Stimulated activated CD8-positive, alpha-beta memory T cell treated with anti-CD3 and anti-CD28 coated beads, Interleukin-7, amount 100 ng/mL, for 4 hours (primary cell): ENCODE measurements around the gene CYP8B1.
"Not testable (repeated sequence)": the region's sequence is repeated elsewhere in the genome, so short reads cannot be mapped to it uniquely, and the experiment has no call there.

Experiments used
- DNase-seq, 2 donors: peaks; one replicate each; pipeline ENCODE4 v3.0.0-alpha.2; 2020; ENCODE audit warnings: low read depth in 2 of 2

CYP8B1 gene

DNA sequence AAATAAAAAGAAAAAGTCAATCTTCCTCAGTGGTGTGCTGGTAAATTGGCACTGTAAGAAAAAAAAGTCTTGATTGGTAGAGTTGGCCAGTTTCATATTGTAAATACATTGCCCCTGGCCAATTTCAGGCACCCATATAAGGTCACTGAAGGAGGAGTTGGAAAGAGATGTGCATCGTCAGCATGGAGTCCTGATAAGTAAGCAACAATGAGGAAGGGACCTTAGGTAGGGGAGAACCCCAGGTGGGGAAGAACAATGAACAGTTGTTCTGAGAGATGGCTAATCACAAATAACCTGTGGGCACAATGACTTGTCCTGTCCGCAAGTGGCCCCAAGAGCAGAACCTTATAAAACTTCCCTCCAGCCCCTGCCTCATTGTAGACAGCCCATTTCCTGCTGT, 8.6 kb upstream of the CYP8B1 start:
- DNase-seq, result no peak

- DNase-seq, result not testable (repeated sequence)
Observed at GRCh38 chr3:42883251-42883930, 7.7 kb upstream of the CYP8B1 start.

- peak; percentile 76 to 82 for DNase-seq
Observed at GRCh38 chr3:42880601-42881451, 5.1 kb upstream of the CYP8B1 start.

GRCh38 chr3:42880183-42880582, 4.5 kb upstream of the CYP8B1 start:
- no peak for DNase-seq

DNA sequence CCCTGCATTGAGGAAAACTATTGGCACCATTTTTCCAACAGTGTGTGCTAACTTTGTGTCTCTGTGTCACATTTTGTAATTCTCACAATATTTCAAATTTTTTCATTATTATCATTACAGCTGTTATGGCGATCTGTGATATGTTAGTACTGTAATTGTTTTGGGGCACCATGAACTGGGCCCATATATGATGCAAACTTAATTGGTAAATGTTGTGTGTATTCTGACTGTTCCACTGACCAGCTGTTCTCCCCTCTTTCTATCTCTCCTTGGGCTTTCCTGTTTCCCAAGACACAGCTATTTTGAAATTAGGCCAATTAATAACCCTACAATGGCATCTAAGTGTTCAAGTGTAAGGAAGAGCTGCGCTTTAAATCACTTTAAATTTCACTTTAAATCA, 2.2 kb upstream of the CYP8B1 start:
- DNase-seq, result no peak

- DNase-seq, result no peak
Observed at GRCh38 chr3:42876940-42877720, 1.5 kb upstream of the CYP8B1 start.

DNA sequence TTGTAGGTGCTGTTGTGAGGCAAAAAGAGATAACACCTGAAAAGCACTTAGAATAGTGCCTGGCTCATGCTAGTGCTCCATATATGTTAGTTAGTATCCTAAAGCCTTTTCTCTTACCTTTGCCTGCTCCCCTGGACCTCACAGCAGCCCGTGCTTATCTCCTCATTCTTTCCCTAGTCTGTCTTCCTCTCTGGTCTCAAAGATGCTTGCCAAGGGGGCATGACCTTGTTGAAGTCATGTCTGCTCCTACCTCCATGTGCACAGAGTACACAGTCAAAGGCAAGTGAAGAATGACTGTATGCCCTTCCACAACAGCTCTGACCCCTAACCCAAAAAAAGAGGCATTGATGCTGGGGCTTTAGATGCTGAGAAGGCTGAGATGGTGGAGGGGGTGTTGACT, 722 bp upstream of the CYP8B1 start:
- no peak for DNase-seq

DNA sequence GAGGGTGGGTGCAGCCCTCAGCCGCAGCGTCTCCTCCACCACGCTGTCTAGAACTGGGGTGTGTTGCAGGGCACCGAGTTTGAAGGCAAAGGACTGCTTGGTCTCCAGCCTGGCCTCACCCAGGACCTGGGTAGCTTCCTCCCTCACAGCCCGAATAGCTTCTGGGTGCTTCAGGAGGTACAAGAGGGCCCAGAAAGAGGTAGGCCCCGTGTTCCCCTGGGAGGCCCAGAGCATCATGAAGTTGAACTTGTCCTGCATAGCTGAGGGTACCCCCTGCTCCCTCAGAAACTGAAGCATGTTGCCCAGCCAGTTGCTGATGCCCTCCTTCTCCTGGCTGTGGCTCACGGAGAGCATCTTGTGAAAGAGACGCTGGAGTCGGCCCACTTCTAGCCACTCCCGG, 930 bp downstream of the CYP8B1 start:
- DNase-seq, result no peak

DNA sequence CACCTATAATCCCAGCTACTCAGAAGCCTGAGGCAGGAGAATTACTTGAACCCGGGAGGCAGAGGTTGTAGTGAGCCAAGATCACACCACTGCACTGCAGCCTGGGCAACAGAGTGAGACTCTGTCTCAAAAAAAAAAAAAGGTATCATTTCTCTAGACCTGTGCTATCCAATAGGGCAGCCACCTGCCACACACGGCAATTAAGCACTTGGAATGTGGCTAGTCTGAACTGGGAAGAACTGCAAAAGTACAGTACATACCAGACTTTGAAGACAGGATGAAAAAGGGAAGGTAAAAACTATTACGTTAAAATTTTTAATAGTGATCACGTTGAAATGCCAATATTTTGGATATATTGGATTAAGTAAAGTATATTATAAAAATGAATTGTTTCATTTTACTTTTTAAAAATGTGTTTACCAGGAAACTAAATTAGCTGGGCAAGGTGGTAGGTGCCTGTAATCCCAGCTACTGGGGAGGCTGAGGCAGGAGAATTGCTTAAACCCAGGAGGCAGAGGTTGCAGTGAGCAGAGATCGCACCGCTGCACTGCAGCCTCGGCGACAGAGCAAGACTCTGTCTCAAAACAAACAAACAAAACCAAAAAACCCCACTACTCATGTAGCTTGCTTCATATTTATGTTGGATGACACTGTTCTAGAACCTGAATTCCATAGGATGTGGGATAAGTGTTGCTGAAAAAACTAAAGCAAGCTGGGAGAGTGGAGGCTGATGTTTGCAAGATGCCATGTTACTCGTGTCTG, 2.3 kb downstream of the CYP8B1 start:
- DNase-seq, result no peak

DNA sequence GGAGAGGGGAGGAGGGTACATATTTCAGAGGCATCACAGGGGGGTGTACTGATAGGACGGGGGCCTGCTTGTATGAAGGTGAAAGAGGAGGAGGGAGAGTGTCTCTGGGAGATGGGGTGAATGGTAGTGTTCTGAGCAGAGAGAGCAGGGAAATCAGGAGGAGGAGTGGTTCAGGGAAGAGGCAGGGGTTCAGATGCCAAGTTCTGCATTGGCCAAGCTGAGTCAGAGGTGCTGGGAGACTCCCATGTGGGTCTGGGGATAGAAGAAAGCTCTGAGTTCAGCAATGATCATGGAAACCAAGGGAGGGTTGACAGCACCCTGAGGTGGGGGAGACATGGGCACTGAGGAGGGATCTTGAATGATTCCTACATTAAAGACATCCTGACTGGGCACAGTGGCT, 3.0 kb downstream of the CYP8B1 start:
- no peak for DNase-seq

GRCh38 chr3:42871592-42872196, 4.0 kb downstream of the CYP8B1 start:
- no peak for DNase-seq

GRCh38 chr3:42868841-42869240, 6.8 kb downstream of the CYP8B1 start:
- DNase-seq, result no peak

- DNase-seq, result no peak
Observed at GRCh38 chr3:42867138-42867537, 8.5 kb downstream of the CYP8B1 start.

- DNase-seq, result no peak
Observed at GRCh38 chr3:42865256-42865655, 10.4 kb downstream of the CYP8B1 start.

DNA sequence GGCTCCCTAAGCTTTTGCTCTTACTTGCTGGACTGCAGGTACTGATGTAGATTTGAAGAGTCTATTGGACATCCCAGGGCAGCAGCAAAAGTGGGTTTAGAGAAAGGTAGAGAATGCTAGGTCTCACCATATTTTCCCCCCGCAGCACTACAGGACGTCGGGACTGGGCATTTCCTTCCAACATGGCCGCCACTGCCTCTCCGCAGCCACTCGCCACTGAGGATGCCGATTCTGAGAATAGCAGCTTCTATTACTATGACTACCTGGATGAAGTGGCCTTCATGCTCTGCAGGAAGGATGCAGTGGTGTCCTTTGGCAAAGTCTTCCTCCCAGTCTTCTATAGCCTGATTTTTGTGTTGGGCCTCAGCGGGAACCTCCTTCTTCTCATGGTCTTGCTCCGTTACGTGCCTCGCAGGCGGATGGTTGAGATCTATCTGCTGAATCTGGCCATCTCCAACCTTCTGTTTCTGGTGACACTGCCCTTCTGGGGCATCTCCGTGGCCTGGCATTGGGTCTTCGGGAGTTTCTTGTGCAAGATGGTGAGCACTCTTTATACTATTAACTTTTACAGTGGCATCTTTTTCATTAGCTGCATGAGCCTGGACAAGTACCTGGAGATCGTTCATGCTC, 11.2 kb downstream of the CYP8B1 start:
- DNase-seq, result no peak

DNA sequence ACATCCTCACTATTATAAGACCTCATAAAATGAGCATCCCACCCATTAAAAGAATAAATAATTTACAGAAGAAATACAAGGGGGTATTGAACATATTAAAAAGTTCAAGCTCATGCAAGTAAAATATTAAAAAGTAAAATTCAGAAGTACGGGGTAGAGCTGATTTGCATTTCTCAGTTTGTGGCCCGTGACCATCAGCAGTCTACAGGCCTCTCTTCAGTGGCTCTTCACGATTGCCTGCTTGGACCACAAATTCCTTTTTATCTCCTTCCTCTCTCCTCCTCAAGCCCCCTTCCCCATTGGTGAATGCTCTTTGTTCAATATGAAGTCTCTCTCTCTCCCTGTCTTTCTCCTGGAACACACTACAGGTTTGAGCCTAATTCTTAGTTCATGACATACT, 19.1 kb downstream of the CYP8B1 start:
- no peak for DNase-seq

- no peak for DNase-seq
Observed at GRCh38 chr3:42855547-42856380, 19.9 kb downstream of the CYP8B1 start.

DNA sequence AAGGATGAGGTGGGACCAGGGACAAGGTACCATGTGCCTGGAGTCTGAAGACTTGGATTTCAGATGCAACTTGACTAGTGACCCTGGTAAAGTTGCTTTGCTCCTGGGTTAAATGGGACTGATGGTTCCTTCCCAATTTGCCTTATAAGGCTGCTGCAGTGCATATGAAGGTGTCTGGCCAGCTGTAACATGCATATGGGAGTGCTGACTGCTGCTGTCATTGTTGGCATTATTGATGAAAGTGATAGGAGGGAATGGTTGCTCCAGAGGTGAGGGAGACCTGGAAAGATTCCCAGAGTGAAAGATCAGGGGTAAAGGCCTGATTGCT, 20.5 kb downstream of the CYP8B1 start:
- no peak for DNase-seq

GRCh38 chr3:42853739-42854302, 21.9 kb downstream of the CYP8B1 start:
- DNase-seq, result no peak

- no peak for DNase-seq
Observed at GRCh38 chr3:42853056-42853455, 22.6 kb downstream of the CYP8B1 start.
